GM19324 (cell line): Measurements from ENCODE around the gene MCCC1.

Experiments
- ATAC-seq: cut with Tn5 transposase; IDR thresholded peaks from one replicate; pipeline ENCODE4 v1.9.1; 2021; ENCODE audit warnings: mild to moderate bottlenecking, moderate library complexity; ENCODE audit not compliant: unreplicated experiment, low FRiP score

Gene MCCC1

GRCh38 chr3:182993486-182994201 is 105.7 kb downstream of the MCCC1 start:
- ATAC-seq = peak; percentile 60

DNA sequence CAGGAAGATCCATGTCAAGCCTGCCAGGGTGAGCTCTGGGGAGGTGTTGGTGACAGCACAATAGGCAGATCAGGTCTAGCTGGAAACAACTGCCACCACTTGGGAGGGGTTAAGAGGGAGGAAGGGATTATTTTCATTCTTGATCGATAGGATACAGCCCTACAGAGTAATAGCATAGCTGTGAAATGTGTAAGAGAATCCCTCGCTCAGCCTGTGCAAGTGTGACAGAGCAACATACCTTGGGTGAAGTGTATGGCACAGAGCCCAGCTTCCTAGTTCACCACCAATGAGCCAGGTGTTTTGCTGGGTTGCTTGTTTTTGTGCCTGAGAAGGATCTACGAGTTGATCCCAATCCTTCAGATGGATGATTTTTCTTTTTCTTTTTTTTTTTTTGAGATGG is 109.7 kb downstream of the MCCC1 start:
- ATAC-seq = no peak

- no peak for ATAC-seq
Observed at GRCh38 chr3:182986021-182986420, 113.3 kb downstream of the MCCC1 start.

- no peak for ATAC-seq
Observed at GRCh38 chr3:182983876-182984275, 115.4 kb downstream of the MCCC1 start.

DNA sequence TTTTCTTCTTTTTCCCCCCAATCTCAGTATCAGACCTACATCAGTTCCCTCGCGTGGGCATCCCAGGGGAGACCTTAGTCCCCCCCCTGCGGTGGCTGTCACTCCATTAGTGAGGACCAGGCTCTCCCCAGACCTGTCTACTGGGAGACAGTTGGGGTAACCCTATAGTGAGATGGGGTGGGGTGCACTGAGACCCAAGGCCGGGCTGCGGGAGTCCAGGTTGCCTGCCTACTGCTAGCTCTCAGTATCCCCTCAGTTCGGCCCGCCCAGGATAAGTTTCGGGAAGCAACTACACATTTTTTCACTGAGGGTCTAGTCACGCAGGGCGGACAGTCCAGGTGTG is 118.3 kb downstream of the MCCC1 start:
- no peak for ATAC-seq

DNA sequence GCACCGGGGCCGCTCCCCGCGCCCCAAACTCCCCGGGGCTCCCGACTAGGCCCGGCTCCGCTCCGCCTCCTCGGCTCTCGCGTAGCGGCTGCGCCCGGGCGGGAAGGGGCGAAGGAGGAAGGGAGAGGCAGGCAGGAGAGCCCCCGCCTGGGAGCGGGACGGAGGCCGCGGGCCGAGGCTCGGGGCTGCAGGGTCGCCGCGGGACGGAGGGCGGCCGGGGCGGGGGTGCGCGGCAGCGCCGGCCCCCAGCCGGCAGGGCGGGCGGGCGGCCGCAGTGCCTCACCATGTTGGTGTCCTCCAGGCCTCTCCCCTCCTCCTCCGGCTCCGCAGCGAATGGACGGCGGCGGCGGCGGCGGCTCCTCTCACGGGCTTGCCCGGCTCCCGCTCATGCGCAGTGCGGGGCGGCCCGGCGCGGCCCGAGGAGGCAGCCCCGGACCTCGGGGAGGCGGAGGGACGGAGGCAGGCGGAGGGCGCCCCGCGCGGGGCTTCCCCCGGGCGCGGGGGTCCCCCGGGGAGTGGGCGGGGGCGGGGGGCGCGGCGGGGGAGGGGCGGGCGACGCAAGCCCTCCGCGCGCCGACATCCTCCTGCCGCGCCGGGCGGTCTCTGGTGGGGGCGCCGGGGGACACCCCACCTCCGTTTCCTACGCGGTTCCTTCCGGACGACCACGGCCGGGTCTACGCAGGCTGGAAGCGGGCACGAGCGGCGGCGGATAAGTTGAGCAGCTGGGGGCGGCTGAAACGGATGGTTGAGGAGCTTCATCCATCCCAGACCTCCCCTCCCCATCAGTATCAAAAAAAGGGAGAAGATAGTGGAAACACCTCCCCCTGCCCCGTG is 118.9 kb downstream of the MCCC1 start, which contains the start of gene DCUN1D1:
TSS of gene DCUN1D1 (minus strand) at position 335 of the 834 bp plus-strand sequence. CDS start at position 286, 49 bp downstream.
- ATAC-seq = peak; percentile 92

DNA sequence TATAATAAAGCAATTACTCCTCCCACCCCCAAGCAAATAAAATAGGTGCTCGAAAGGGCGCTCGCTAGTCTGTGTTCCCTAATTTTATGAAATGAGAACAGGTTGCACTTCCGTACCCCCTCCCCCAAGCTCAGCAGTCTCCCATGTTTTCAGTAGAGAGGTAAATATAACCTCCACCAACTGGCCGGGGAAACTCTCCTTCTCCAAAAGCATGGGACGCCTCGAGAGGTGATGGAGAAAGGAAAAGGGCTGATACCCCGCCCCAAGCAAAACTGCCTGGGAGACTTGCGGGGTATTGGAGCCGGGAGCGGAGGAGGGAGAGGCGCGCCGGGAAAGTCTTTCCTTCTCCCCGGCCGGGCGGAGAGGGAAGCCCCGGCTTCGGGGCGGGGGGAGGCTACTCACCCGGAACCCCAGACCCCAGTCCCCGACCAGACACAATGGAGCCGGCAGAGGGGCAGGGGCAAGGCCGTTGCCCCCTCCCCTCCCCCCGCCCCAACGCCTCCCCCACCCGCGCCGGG is 119.6 kb downstream of the MCCC1 start:
- ATAC-seq = peak; percentile 7

GRCh38 chr3:182979103-182979673 is 120.1 kb downstream of the MCCC1 start:
- ATAC-seq = no peak

- no peak for ATAC-seq
Observed at GRCh38 chr3:182978387-182978786, 120.9 kb downstream of the MCCC1 start.

GRCh38 chr3:182973047-182973446 is 126.2 kb downstream of the MCCC1 start:
- ATAC-seq = no peak

GRCh38 chr3:182972387-182972786 is 126.9 kb downstream of the MCCC1 start:
- ATAC-seq = no peak

DNA sequence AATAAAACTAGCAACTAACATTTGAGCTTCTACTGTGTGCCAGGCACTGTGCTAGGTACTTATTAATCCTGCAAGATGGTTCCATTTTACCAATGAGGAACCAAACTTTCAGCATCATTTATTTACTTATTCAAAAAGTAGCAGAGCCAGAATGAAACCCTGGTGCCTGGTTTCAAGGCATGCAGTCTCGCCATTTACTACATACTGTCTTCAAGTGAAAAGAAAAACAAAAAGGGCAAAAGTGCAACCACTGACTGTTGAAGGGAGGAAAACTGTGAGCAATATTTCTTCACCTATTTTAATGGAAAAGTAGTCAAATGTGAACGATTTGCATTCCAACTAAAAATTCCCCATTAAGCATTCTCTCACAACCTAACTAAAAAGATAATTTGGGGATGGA is 127.7 kb downstream of the MCCC1 start:
- peak; percentile 46 for ATAC-seq

- ATAC-seq = no peak
Observed at GRCh38 chr3:182970811-182971418, 128.4 kb downstream of the MCCC1 start.

- ATAC-seq = no peak
Observed at GRCh38 chr3:182969853-182970252, 129.4 kb downstream of the MCCC1 start.

DNA sequence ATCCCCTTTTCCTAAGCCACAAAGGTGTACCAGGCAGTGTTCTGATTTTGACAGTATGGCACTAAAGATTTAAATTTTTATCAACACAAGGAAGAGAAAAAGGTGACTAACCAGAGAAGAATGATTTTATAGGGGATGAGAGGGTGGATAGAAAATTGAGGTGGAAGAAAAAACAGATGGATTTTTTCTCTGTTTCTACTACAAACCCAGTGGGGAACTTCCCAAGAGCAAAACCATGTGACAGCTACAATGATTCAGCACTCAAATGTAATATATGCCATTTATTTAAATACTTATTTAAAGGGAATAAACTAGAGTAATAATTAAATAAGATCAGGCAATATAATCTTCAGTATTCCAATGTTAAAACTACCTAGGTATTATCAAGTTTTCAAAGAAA is 130.0 kb downstream of the MCCC1 start:
- no peak for ATAC-seq

- peak; percentile 43 for ATAC-seq
Observed at GRCh38 chr3:182967218-182968204, 131.8 kb downstream of the MCCC1 start.

DNA sequence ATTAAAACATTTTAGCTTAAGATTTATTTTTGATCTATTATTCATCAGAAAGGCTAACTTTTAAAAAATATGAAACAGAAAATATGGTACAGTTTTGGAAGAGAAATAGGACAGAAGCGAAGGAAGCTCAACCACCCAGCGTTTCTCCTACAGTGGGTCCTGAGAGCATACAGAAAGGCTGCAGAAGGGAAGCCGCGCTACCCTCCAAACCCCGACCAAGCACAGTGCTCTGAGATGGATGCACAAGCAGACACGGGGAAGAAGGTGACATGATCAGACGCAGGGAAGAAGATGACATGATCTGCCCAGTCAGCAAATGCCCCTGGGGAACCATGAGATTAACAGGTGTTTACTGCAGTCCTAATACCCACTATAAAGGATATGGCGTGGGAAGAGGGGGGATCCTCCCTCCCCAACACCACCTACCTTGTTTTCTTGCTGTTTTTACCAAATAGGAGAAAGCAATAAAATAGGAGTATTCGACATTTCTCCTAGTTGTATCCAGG is 133.4 kb downstream of the MCCC1 start:
- no peak for ATAC-seq
